Activated CD8-positive, alpha-beta memory T cell treated with anti-CD3 and anti-CD28 coated beads for 36 hours (primary cell): ENCODE data around the gene ADM2. TPM values are rescaled to one million over a fixed set of nuclear protein-coding genes. Genes with fewer than 3 reads are reported as not detected.
"Not testable (repeated sequence)": the region's sequence is repeated elsewhere in the genome, so short reads cannot be mapped to it uniquely, and the experiment has no call there.

Experiments used
- CTCF ChIA-PET: fragments of 350-600 bp; sonication (Branson Sonifier 250); formaldehyde crosslinking; loops from one replicate; lab custom pipeline; 2021; ENCODE audit warnings: antibody characterized with exemption; lab: Charles Lee
- POLR2A ChIA-PET: fragments of 350-600 bp; sonication (Branson Sonifier 250); formaldehyde crosslinking; loops from one replicate; lab custom pipeline; 2021; ENCODE audit warnings: antibody characterized with exemption; lab: Charles Lee
- total RNA-seq, 2 experiments: library from RNA; stranded (reverse); gene quantifications; one replicate each; pipeline ENCODE4 v1.2.3, GENCODE V29; 2021

ADM2 gene, protein sequence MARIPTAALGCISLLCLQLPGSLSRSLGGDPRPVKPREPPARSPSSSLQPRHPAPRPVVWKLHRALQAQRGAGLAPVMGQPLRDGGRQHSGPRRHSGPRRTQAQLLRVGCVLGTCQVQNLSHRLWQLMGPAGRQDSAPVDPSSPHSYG
- total RNA-seq = 1 to 10 TPM; 5.2 to 7.0 TPM

GRCh38 chr22:50481440-50482106 lies at the start of gene ADM2:
Gene ADM2, plus strand, starts transcription at chr22:50481543. Its CDS starts 305 bp downstream, at chr22:50481848.
- POLR2A ChIA-PET = interaction anchor here (0.6 to 0.7 kb wide), 2 partner anchors 26 to 31 kb away, joined by 3 read pairs; partner anchors contain the start of genes LMF2 and NCAPH2
- CTCF ChIA-PET = interaction anchor here (1.0 to 1.8 kb wide), 2 partner anchors 9 to 17 kb away, joined by 3 to 7 read pairs; no protein-coding TSS in a partner anchor

- CTCF ChIA-PET = no interaction called here
These were observed 49.0 kb upstream of the ADM2 start for GRCh38 chr22:50432131-50432876.

DNA sequence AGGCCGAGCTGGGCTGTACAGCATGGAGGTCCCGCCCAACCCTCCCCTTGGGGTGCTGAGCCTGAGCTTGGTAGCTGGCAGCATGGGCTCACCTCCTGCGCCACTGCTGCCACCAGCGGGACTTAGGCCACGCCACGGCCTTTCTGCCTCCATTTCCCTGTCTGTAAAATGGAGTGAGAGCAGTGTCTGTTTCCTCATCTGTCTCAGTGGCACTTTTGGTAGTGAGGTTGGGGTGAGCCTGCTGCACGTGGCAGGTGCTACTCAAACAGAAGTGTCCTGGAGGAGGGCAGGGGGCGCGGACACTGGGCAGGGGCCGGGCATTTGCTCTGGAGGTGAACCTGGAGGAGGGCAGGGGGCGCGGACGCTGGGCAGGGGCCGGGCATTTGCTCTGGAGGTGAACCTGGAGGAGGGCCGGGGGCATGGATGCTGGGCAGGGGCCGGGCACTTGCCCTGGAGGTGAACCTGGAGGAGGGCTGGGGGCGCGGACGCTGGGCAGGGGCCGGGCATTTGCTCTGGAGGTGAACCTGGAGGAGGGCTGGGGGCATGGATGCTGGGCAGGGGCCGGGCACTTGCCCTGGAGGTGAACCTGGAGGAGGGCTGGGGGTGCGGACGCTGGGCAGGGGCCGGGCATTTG lies 48.3 kb upstream of the ADM2 start:
- CTCF ChIA-PET, POLR2A ChIA-PET: not testable (repeated sequence)

More at GRCh38 chr22:50432131-50432876, 49.0 kb upstream of the ADM2 start:
- POLR2A ChIA-PET = no interaction called here

DNA sequence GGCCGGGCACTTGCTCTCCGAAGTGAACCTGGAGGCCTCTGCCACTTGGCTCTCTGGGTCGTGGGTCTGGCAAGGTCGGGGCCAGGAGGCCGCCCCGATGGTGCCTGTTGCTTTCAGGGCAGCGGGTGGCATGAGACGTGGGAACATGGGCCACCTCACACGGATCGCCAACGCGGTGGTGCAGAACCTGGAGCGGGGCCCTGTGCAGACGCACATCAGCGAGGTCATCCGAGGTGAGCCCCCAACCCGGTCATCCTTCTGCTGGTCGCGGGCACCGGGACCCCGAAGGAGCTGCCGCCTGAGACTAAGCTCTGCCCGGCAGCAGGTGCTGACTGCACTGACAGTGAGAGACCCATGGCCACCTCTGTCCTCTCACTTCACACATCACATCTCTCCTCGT lies 46.5 kb upstream of the ADM2 start:
- CTCF ChIA-PET = no interaction called here

GRCh38 chr22:50435291-50436014 lies 45.9 kb upstream of the ADM2 start:
- CTCF ChIA-PET = no interaction called here
- POLR2A ChIA-PET = no interaction called here

More for the DNA sequence above, 46.5 kb upstream of the ADM2 start:
- POLR2A ChIA-PET = no interaction called here

DNA sequence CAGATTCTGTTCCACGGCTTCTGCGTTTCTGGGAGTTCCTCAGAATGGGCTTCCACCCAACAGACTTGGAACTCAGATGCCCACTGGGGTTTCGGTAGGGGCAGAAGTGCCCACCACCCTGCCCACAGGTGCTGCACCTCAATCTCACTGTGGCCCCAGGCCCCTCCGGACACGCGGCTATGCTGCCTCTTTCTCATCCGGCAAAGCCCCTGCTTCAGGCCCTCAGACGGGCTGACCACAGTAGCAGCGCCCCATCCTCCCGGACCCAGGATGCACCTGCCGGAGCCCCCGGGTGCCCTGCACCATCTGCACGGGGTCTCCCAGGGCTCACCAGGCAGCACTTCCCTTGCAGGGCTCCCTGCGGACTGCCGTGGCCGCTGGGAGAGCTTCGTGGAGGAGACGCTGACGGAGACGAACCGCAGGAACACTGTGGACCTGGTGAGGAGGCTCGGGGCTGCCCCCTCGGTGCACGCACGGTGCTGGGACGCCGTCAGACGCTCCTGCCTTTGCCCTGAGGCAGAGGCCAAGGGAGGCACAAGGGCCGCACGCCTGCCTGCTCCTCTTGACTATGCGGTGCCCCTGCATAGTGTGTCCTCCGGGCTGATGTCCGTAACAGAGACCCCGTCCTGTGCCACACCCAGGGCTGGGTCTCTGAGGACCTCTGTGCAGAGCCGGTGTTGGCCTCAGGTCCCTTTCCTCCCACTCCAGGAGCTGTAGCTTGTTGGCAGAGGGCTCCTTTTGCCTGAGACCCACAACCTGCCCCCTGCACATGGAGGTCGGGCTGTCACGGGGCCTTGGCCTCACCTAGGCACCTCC lies 45.1 kb upstream of the ADM2 start:
- ChIA-PET POLR2A (no interaction called here), CTCF (no interaction called here)

- ChIA-PET POLR2A (no interaction called here), CTCF (no interaction called here)
These were observed 44.5 kb upstream of the ADM2 start for GRCh38 chr22:50436841-50437341.

DNA sequence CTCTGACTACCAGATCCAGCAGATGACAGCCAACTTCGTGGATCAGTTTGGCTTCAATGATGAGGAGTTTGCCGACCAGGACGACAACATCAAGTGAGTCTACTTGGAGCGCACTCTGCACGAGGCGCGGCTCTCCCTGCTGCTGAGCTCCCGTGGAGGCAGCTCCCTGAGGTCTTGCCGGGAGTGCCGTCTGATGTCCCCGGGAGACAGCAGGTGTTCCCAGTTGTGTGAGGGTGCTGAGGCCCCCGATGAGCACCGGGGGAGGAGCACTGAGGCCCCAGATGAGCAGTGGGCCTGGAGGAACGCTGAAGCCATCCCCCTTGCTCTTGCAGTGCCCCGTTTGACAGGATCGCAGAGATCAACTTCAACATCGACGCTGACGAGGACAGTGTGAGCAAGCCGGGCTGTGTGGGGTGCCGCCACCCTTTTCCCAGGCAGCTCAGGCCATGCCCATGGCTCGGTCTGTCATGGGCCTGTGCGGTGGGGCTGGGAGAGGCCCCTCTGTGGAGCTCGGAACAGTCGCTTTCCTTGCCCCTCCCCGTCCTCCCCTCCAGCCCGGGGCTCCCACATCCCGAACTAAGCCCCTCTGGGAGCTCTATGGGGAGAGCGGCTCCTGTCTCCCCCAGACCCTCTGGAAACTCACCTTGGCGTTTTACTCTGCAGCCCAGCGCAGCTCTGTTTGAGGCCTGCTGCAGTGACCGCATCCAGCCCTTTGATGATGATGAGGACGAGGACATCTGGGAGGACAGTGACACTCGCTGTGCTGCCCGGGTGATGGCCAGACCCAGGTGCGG lies 43.6 kb upstream of the ADM2 start:
- CTCF ChIA-PET = interaction anchor here (0.6 kb wide), 1 partner anchor 11 kb away, joined by 4 read pairs; no protein-coding TSS in a partner anchor
- POLR2A ChIA-PET = no interaction called here

DNA sequence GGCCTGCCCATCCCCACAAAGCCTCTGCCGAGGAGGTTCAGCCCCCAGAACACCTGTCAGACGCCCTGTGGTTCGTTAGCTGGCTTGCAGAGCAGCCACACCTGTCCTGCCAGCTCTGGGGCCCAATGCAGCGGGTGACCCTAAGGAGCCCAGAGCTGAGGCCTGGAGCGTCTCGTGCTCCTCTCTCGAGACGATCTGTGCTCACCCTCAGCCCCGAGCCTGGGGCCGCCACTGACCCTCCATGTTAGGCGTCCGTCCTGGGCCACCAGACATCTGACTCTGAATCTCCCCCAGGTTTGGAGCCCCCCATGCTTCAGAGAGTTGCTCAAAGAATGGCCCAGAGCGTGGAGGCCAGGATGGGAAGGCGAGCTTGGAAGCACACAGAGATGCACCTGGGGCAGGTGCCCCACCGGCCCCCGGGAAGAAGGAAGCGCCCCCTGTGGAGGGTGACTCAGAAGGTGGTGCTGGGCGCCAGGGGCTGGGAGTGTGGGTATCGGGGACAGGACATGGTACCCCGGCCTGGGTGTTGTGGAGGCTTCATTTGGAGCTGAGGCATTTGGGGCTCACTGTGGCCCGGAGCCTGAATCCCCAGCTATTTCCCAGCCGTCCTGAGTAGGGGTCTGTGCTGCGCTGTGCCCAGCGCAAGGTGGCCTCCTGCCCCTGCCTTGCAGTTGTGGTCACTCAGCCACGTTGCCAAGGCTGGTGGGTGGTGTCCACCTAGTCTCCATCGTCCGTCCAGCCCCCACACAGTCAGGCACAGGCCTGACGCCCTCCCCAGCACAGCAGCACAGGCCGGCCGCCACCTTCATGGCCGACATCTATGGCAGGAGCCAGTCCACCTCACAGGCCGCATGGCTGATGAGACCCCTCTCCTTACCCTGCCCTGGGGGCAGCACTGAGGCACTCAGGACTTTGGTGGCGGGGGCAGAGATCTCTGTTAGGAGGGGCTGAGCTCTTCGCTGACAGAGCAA lies 42.8 kb upstream of the ADM2 start:
- CTCF ChIA-PET = no interaction called here
- POLR2A ChIA-PET = interaction anchor here (0.6 kb wide), 1 partner anchor 24 kb away, joined by 3 read pairs; no protein-coding TSS in a partner anchor

GRCh38 chr22:50439314-50439870 lies 42.0 kb upstream of the ADM2 start:
- ChIA-PET POLR2A (interaction anchor here (0.6 kb wide), 1 partner anchor 24 kb away, joined by 3 read pairs; no protein-coding TSS in a partner anchor), CTCF (interaction anchor here (0.6 to 1.3 kb wide), 2 partner anchors 34 to 97 kb away, joined by 3 read pairs; no protein-coding TSS in a partner anchor)

GRCh38 chr22:50439871-50440331 lies 41.4 kb upstream of the ADM2 start:
- ChIA-PET POLR2A (no interaction called here), CTCF (interaction anchor here (0.6 to 1.3 kb wide), 2 partner anchors 33 to 98 kb away, joined by 3 read pairs; no protein-coding TSS in a partner anchor)

DNA sequence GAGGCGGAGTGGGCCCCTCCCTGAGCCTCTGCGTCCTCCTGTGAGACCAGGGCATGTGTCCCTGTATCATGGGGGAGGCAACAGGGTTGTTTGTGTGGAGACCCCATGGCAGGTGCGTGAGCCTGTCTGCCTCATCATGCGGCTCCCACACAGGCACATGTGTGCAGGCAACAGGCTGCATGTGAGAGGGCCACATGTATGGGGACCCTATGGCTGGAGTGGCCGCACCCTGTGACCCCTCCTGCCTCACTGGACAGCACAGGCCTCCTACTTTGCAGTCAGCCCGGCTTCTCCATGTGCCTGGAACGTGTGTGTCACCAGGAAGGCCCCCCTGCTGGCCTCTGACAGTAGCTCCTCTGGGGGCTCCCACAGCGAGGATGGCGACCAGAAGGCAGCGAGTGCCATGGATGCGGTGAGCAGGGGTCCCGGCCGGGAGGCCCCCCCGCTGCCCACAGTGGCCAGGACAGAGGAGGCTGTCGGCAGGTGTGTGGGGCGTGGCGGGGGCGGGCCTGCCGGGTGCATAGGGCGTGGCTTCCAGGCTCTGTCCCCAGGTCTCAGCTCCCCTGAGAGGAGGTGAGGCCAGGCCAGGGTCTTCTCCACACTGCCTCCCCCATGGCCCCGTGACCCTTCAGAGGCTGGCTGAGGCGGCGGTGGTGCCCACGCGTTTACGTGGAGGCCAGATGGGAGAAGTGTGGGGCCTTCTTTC lies 40.6 kb upstream of the ADM2 start:
- ChIA-PET POLR2A (no interaction called here), CTCF (interaction anchor here (1.3 kb wide), 1 partner anchor 99 kb away, joined by 3 read pairs; no protein-coding TSS in a partner anchor)

- ChIA-PET POLR2A (no interaction called here), CTCF (no interaction called here)
These were observed 39.8 kb upstream of the ADM2 start for GRCh38 chr22:50441428-50441993.

DNA sequence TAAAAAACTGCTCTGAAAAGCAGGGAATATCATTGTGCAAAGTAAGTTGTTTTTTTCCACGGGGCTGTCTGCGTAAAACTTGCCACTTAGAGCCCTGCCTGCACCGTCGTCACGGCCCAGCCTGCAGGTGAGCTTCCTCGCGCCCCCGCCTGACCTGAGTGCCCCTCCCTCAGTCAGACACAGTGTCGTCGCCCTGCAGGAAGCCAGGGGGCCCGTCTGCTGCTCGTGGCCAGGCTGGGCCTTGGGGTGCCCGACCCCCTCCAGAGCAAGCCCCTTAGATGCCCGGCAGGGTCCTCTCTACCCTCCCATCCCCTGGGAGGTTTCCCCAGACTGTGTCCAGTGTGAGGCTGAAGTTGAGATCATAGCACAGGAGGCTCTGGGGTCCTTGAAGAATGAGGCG lies 38.1 kb upstream of the ADM2 start:
- POLR2A ChIA-PET = interaction anchor here (0.5 kb wide), 1 partner anchor 69 kb away, joined by 4 read pairs; no protein-coding TSS in a partner anchor
- CTCF ChIA-PET = interaction anchor here (0.9 kb wide), 1 partner anchor 27 kb away, joined by 3 read pairs; no protein-coding TSS in a partner anchor
